Fibroblast of lung (primary cell): ENCODE measurements around the gene HECTD4.
"Not testable (repeated sequence)": the region's sequence is repeated elsewhere in the genome, so short reads cannot be mapped to it uniquely, and the experiment has no call there.

Experiments
- CTCF ChIP-seq, 2 donors: IDR thresholded peaks in 1 of 2; conservative IDR thresholded peaks in 1 of 2; 1 replicate in 1 of 2; 2 replicates in 1 of 2; pipeline ENCODE4 v1.5.1; 2011 to 2012; ENCODE audit warnings: low read length in 2 of 2, control low read depth in 1 of 2, inconsistent platforms in 1 of 2, low read depth in 1 of 2, mild to moderate bottlenecking in 1 of 2
- EZH2 ChIP-seq: IDR thresholded peaks from 2 replicates; pipeline ENCODE4 v1.5.1; 2012; ENCODE audit warnings: low read length, control low read depth, mild to moderate bottlenecking; ENCODE audit errors: missing control alignments

- TF ChIP-seq CTCF (conservative IDR thresholded peaks at IDR 0.05 in 1 of 2, IDR thresholded peaks at IDR 0.05 in 1 of 2; ENCODE audit: low read depth in 1 of 2, low read length in 2 of 2); EZH2: not testable (repeated sequence)
Observed at GRCh38 chr12:112407683-112408082, 25.5 kb upstream of the HECTD4 start.
